HG02870 (cell line): Measurements from ENCODE around the gene RESF1.
"Not testable (repeated sequence)": the region's sequence is repeated elsewhere in the genome, so short reads cannot be mapped to it uniquely, and the experiment has no call there.

Source experiments
- ATAC-seq: cut with Tn5 transposase; IDR thresholded peaks from one replicate; pipeline ENCODE4 v1.9.1; 2021; ENCODE audit warnings: mild to moderate bottlenecking, moderate library complexity; ENCODE audit not compliant: unreplicated experiment

RESF1 gene

GRCh38 chr12:31959161-31959700, at the start of gene RESF1:
TSS of gene RESF1 (plus strand) at chr12:31959415. CDS start at chr12:31980956, 21,541 bp downstream.
- peak; percentile 90 for ATAC-seq

- no peak for ATAC-seq
Observed at GRCh38 chr12:31914927-31915326, 44.3 kb upstream of the RESF1 start.

GRCh38 chr12:31915446-31915845, 43.8 kb upstream of the RESF1 start:
- no peak for ATAC-seq

- no peak for ATAC-seq
Observed at GRCh38 chr12:31922341-31923062, 36.7 kb upstream of the RESF1 start.

GRCh38 chr12:31923063-31923412, 36.2 kb upstream of the RESF1 start:
- ATAC-seq, result no peak

GRCh38 chr12:31928246-31929026, 30.8 kb upstream of the RESF1 start:
- peak; percentile 67 for ATAC-seq

GRCh38 chr12:31929027-31929526, 30.1 kb upstream of the RESF1 start:
- peak; percentile 21 for ATAC-seq

- no peak for ATAC-seq
Observed at GRCh38 chr12:31931796-31932715, 27.2 kb upstream of the RESF1 start.

- ATAC-seq, result no peak
Observed at GRCh38 chr12:31944299-31944698, 14.9 kb upstream of the RESF1 start.

- ATAC-seq, result no peak
Observed at GRCh38 chr12:31947971-31948370, 11.2 kb upstream of the RESF1 start.

GRCh38 chr12:31948697-31949359, 10.4 kb upstream of the RESF1 start:
- ATAC-seq, result not testable (repeated sequence)

- ATAC-seq, result no peak
Observed at GRCh38 chr12:31950088-31950487, 9.1 kb upstream of the RESF1 start.

GRCh38 chr12:31950492-31950891, 8.7 kb upstream of the RESF1 start:
- ATAC-seq, result no peak

GRCh38 chr12:31951008-31951407, 8.2 kb upstream of the RESF1 start:
- no peak for ATAC-seq

GRCh38 chr12:31951939-31952338, 7.3 kb upstream of the RESF1 start:
- no peak for ATAC-seq

GRCh38 chr12:31952418-31952817, 6.8 kb upstream of the RESF1 start:
- ATAC-seq, result no peak

- ATAC-seq, result no peak
Observed at GRCh38 chr12:31954925-31955858, 4.0 kb upstream of the RESF1 start.

- no peak for ATAC-seq
Observed at GRCh38 chr12:31958569-31959160, 550 bp upstream of the RESF1 start.
